Retina (tissue), 1 donor: ENCODE results near the gene LRRC51.
"Not testable (repeated sequence)": the region's sequence is repeated elsewhere in the genome, so short reads cannot be mapped to it uniquely, and the experiment has no call there.

Experiments
- DNase-seq: peaks from one replicate; pipeline ENCODE4 v3.0.0-alpha.2; 2016

The LRRC51 gene

DNA sequence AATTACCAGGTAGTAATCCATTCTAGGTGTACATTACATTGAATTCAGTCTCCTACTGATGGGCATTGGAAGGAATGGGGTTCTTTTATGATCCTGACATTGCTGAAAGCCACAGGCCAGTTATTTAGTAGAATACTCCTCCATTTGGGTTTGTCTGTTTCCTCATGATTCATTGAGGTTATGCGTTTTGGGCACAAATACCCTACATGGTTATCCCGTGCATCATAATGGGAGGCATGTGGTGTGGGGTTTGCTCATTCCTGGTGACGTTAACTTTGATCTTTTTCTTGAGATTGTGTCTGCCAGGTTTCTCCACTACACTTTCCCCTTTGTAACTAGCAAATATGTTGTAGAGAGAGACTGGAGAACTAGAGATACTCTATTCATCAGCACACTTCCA, 60.4 kb downstream of the LRRC51 start:
- DNase-seq, result no peak

DNA sequence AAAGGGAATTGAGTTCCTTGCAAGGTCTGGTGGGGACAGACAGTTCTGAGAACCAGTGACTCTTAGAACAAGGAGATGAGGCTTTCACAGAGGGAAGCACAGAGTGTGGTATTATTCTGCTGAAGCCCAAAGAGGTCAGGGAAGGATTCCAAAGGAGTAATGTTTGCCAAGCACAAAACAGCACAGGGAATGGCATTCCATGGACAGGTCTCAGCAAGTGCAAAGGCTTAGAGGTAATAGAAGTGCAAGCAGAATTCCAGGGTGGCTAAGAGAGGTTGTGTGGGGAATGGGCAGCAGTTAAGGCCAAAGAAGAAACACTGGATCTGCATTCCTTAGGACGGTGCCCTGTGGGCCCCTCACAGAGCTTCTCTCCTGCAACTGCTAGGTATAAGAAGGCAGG, 61.4 kb downstream of the LRRC51 start:
- not testable (repeated sequence) for DNase-seq

DNA sequence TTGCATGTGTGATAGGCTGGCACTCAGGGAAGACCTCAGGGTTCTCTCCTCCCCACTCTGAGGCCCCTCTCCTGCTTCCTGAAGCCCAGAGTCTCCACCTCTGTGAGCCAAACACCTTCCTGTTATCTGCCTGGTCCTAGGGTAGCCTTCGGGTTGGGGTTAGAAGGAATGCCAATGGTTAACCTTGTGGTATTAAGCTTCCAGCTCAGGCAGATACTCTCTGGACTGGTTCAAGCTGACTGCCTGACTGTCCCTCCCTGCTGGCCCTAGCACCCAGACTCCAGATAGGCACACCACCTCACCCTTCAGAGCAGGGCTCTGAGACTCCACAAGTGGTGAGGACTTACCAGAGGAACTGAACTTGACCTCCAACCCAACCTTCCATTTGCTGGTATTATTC, 61.9 kb downstream of the LRRC51 start:
- not testable (repeated sequence) for DNase-seq

DNA sequence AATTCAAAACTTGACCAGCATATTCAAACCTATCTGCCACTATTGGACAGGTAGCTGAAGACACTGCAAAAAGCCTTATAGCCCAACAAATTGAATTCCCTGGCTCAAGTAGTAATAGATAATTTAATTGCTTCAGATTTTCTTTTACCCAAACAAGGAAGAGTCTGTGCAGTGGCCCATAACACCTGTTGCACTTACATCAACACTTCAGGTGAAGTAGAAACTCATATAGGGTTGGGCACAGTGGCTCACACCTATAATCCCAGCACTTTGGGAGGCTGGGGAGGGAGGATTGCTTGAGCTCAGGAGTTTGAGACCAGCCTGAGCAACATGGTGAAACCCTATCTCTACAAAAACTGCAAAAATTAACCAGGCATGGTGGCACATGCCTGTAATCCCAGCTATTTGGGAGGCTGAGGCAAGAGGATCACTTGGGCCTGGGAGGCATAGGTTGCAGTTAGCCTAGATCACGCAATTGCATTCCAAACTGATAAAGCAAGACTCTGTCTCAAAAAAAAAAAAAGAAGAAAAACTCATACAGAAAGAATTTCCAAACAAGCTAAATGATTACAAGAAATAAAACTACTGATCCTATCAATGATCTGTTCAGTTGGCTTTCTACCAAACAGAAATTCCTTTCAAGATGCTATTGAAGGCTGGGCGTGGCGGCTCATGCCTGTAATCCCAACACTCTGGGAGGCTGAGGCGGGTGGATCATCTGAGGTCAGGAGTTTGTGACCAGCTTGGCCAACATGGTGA, 64.3 kb downstream of the LRRC51 start:
- no peak for DNase-seq
